Ovary (tissue), 9 donors: ENCODE data around the gene DENND2A. TPM values are rescaled to one million over a fixed set of nuclear protein-coding genes. Genes with fewer than 3 reads are reported as not detected.
"Not testable (repeated sequence)": the region's sequence is repeated elsewhere in the genome, so short reads cannot be mapped to it uniquely, and the experiment has no call there.

ENCODE experiments used
- DNase-seq, 5 donors: peaks; one replicate each; pipeline ENCODE4 v3.0.0-alpha.2; 2019 to 2020
- H3K27ac ChIP-seq, 2 donors: fragments of 200-600 bp; one replicate each; pipeline versions ENCODE4 v1.5.1 to v1.8.0; 2019 to 2022
- H3K27me3 ChIP-seq: fragments of 200-600 bp; one replicate; pipeline ENCODE4 v1.8.0; 2022
- H3K36me3 ChIP-seq: fragments of 200-600 bp; sonication (generic); one replicate; pipeline ENCODE4 v1.5.1; 2019
- H3K4me1 ChIP-seq: one replicate; pipeline ENCODE4 v1.8.1; 2013; ENCODE audit warnings: mild to moderate bottlenecking, moderate library complexity; ENCODE audit not compliant: insufficient read depth
- H3K4me3 ChIP-seq: fragments of 200-600 bp; sonication (generic); one replicate; pipeline ENCODE4 v1.5.1; 2017
- H3K9me3 ChIP-seq, 2 donors: fragments of 200-600 bp in 1 of 2; sonication (generic) in 1 of 2; one replicate each; pipeline versions ENCODE4 v1.5.1 to v1.8.1; 2013 to 2019; ENCODE audit warnings: mild to moderate bottlenecking in 1 of 2, moderate library complexity in 1 of 2
- EP300 ChIP-seq: sonication (generic); formaldehyde crosslinking; IDR thresholded peaks from one replicate; pipeline ENCODE4 v1.6.1; 2017; ENCODE audit warnings: antibody characterized with exemption
- POLR2A ChIP-seq: fragments of 450-650 bp; IDR thresholded peaks from one replicate; pipeline ENCODE4 v1.6.1; 2017; ENCODE audit warnings: antibody characterized with exemption, mild to moderate bottlenecking, moderate library complexity
- WGBS, 3 donors: extraction: QIAGEN DNeasy Blood & Tissue Kit in 1 of 3; methylation state at CpG; one replicate each; pipeline versions ENCODE4 v1.1.5 to v1.1.7; 2013 to 2017; 5-methylcytosine and 5-hydroxymethylcytosine counted together
- intact Hi-C, 4 donors: fragments of 100-400 bp; cut with DNase I; formaldehyde crosslinking; loops; one replicate each; pipeline versions ENCODE4 v1.11.0 to v1.15.1; 2022 to 2023
- polyA plus RNA-seq, 2 donors: library from polyadenylated mRNA; stranded (reverse); fragments of 200-250 nt in 1 of 2; fragments of 350-450 nt in 1 of 2; fragmentation: Illumina TruSeq in 1 of 2; extraction: RNeasy Lipid Tissue Mini Kit (QIAGEN cat#74804) in 1 of 2; gene quantifications; one replicate each; pipeline ENCODE4 v1.2.3, GENCODE V29; 2013 to 2014
- total RNA-seq, 7 donors: library from RNA; depleted of rRNA in 2 of 7; stranded (reverse); fragments of >200 nt in 2 of 7; fragmentation: NEBNext Ultra II Directional in 3 of 7; extraction: Animal tissue kit (Norgen Biotek cat#: 25700) in 3 of 7; gene quantifications; one replicate each; pipeline versions ENCODE4 v1.1.0 to v1.2.4, GENCODE V29; 2016 to 2023
- TF ChIP-seq, protein P1 (sequence below), 3 donors: fragments of 450-650 bp in 2 of 3; fragments of 200-600 bp in 1 of 3; IDR thresholded peaks; one replicate each; pipeline versions ENCODE4 v1.5.1 to v1.8.0; 2016 to 2022; ENCODE audit warnings: antibody characterized with exemption in 3 of 3, mild to moderate bottlenecking in 1 of 3
- donor health status: DM: no; HTN: no; CAD: no; lungs with moderate emphysema.
- donor health status: DM: no; HTN: no; CAD: no.
- donor health status: Bipolar disorder and iron deficiency.
- donor health status: DM: yes; HTN: yes; CAD: no.
- donor health status: DM: no; HTN: no; CAD: no.
- donor health status: DM: yes; HTN: yes; CAD: no.

The DENND2A gene
- total and polyA plus RNA-seq, 9 donors = 9.8 to 61.8 (median 36.1) TPM

DNA sequence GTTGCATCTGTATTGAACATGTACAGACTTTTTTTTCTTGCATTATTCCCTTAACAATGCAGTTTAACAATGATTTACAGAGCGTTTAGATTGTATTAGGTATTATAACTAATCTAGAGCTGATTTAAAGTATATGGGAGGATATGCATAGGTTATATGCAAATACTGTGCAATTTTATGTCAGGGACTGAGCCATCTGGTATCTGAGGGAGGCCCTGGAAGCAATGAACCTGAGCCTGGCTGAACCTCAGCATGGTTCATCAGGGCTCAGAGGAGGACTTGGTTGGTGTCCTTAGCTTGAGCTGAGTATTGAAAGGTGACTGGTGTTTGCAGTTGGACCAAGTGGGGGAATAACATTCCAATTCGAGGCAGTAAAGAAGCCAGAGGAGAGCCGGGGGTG is 36.9 kb upstream of the DENND2A start:
- WGBS, 3 donors = 90 to 91% (median 91%) methylated on average over 3 of the region's 3 CpGs
- DNase-seq = no peak
- Histone ChIP-seq H3K4me1 (no peaks in the 10 kb centered on the region), H3K27me3 (no peaks in the 10 kb centered on the region), H3K36me3 (no peaks in the 10 kb centered on the region), H3K9me3 (no peaks in the 10 kb centered on the region), H3K27ac (no peak overlapping the region), H3K4me3 (no peak overlapping the region)
- intact Hi-C loops = no loop called here
- TF ChIP-seq, protein P1, sequence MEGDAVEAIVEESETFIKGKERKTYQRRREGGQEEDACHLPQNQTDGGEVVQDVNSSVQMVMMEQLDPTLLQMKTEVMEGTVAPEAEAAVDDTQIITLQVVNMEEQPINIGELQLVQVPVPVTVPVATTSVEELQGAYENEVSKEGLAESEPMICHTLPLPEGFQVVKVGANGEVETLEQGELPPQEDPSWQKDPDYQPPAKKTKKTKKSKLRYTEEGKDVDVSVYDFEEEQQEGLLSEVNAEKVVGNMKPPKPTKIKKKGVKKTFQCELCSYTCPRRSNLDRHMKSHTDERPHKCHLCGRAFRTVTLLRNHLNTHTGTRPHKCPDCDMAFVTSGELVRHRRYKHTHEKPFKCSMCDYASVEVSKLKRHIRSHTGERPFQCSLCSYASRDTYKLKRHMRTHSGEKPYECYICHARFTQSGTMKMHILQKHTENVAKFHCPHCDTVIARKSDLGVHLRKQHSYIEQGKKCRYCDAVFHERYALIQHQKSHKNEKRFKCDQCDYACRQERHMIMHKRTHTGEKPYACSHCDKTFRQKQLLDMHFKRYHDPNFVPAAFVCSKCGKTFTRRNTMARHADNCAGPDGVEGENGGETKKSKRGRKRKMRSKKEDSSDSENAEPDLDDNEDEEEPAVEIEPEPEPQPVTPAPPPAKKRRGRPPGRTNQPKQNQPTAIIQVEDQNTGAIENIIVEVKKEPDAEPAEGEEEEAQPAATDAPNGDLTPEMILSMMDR (IDR thresholded peaks at IDR 0.05) = no peak
- no peak for TF ChIP-seq EP300
- no peak for TF ChIP-seq POLR2A

DNA sequence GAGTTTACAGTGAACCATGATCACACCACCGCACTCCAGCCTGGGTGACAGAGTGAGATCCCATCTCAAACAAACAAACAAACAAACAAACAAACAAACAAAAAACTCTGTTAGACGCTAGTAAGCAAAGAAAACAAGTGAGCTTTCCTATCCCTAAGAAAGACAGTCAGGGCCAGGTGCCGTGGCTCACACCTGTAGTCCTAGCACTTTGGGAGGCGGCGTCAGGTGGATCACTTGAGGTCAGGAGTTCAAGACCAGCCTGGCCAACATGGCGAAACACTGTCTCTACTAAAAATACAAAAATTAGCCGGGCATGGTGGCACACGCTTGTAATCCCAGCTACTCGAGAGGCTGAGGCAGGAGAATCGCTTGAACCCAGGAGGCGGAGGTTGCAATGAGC is 36.3 kb upstream of the DENND2A start:
- H3K4me1 ChIP-seq, H3K36me3 ChIP-seq, H3K4me3 ChIP-seq, DNase-seq, intact Hi-C loops, H3K27me3 ChIP-seq, H3K27ac ChIP-seq, H3K9me3 ChIP-seq: not testable (repeated sequence)
- 93 to 94% (median 93%) methylated on average over 11 of the region's 11 CpGs for WGBS, 3 donors

DNA sequence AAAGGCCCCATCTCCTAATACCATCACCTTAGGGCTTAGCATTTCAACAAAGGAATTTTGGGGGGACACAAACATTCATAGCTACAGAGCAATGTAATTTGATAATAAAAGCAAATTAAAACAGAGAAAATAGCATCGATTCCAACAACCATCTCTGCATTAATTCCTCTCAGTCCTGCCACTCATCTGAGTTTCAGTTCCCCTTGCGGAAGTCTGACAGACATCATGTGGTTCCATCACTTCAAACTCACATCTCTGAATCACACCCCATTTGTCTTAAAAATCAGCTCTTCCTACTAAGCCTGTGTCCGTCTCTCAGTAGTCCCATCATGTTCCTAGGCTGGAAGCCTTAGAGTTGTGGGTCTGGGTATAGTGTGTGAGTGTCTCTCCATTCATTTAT is 35.7 kb upstream of the DENND2A start:
- H3K36me3 ChIP-seq = no peaks in the 10 kb centered on the region
- no peaks in the 10 kb centered on the region for H3K27me3 ChIP-seq
- H3K4me3 ChIP-seq = no peak overlapping the region
- WGBS, 3 donors = 89 to 94% (median 92%) methylated on average over 3 of the region's 3 CpGs
- no peak overlapping the region for H3K27ac ChIP-seq
- no peaks in the 10 kb centered on the region for H3K4me1 ChIP-seq
- intact Hi-C loops = no loop called here
- DNase-seq = no peak
- TF ChIP-seq EP300 (no peak), POLR2A (no peak)
- TF ChIP-seq, protein P1 (IDR thresholded peaks at IDR 0.05) = no peak
- H3K9me3 ChIP-seq = no peaks in the 10 kb centered on the region

DNA sequence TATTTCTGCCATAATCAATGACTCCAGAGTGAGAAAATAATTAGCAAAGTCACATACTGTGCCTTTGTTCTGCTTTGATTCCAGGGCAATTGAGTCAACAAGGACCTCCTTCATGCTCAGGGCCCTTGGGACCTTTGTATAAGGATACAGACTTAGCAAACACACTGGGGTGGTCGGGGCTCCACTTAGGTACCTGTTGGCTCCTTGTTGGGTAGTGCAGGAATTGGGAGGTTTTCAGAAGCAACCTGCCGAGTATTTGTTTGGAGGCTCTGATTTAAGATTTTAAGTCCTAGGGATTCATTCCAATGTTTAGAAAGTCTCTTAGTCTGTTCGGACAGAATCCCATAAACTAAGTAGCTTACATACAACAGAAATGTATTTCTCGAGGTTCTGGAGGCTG is 35.1 kb upstream of the DENND2A start:
- no peaks in the 10 kb centered on the region for H3K4me1 ChIP-seq
- intact Hi-C loops = no loop called here
- H3K27me3 ChIP-seq = no peaks in the 10 kb centered on the region
- H3K27ac ChIP-seq = no peak overlapping the region
- no peak overlapping the region for H3K4me3 ChIP-seq
- no peak for DNase-seq
- 83 to 89% (median 84%) methylated on average over 4 of the region's 4 CpGs for WGBS, 3 donors
- no peaks in the 10 kb centered on the region for H3K9me3 ChIP-seq
- H3K36me3 ChIP-seq = no peaks in the 10 kb centered on the region
- no peak for TF ChIP-seq EP300
- TF ChIP-seq, protein P1 (IDR thresholded peaks at IDR 0.05) = no peak
- no peak for TF ChIP-seq POLR2A

DNA sequence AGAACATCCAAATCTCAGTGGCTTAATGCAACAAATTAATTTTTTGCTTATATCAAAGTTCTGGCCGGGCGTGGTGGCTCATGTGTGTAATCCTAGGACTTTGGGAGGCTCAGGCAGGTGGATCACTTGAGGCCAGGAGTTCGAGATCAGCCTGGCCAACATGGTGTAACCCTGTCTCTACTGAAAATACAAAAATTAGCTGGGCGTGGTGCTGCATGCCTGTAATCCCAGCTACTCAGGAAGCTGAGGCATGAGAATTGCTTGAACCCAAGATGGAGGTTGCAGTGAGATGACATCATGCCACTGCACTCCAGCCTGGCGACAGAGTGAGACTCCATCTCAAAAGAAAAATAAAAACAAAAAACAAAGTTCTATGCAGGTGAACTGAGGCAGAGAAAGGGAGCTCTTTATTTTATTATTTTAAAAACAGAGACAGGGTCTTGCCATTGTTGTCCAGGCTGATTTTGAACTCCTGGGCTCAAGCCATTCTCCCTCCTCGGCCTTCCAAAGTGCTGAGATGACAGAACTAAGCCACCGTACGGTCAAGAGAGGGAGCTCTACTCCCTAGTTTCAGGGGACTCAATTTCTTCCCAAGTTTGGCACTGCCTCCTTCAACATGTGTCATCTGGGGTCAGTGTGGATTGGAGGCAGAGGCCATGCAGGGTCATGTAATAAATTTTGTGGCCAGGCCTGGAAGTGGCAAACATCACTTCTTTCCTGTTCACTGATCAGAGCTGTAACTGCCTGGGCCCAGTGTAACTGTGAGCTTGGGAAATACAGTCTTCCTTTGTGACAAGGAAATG is 34.5 kb upstream of the DENND2A start:
- WGBS, 3 donors = 58 to 61% (median 61%) methylated on average over 8 of the region's 8 CpGs
- TF ChIP-seq, protein P1 (IDR thresholded peaks at IDR 0.05) = peak in 1 of 3 donors; percentile 8
- TF ChIP-seq POLR2A = no peak
- DNase-seq = peak in 2 of 5 donors; percentile 25 to 31
- Histone ChIP-seq H3K4me3 (no peak overlapping the region), H3K4me1 (no peaks in the 10 kb centered on the region), H3K9me3 (no peaks in the 10 kb centered on the region), H3K27me3 (no peaks in the 10 kb centered on the region), H3K27ac (no peak overlapping the region), H3K36me3 (no peaks in the 10 kb centered on the region)
- intact Hi-C loops = no loop called here
